Body of pancreas (tissue), 4 donors: Measurements from ENCODE around the gene DDX5. TPM values are rescaled to one million over a fixed set of nuclear protein-coding genes. Genes with fewer than 3 reads are reported as not detected.
A peak's percentile ranks its signal among the peaks of the same experiment; 100 is the strongest.
"Not testable (repeated sequence)": the region's sequence is repeated elsewhere in the genome, so short reads cannot be mapped to it uniquely, and the experiment has no call there.

Source experiments
- ATAC-seq: fragments of 150-250 bp; one replicate; pipeline ENCODE4 v1.9.1; 2016
- DNase-seq, 4 donors: peaks; one replicate each; pipeline ENCODE4 v3.0.0-alpha.2; 2019
- H3K27ac ChIP-seq, 4 donors: fragments of 200-600 bp; sonication (generic); 1 replicate in 3 of 4; 2 replicates in 1 of 4; pipeline versions ENCODE4 v1.5.1 to v1.6.1; 2016 to 2019; ENCODE audit warnings: mild to moderate bottlenecking in 1 of 4, mixed read lengths in 1 of 4, moderate library complexity in 1 of 4
- H3K27me3 ChIP-seq, 2 donors: fragments of 200-600 bp; sonication (generic); one replicate each; pipeline ENCODE4 v1.6.0; 2016; ENCODE audit warnings: mild to moderate bottlenecking in 1 of 2
- H3K36me3 ChIP-seq, 2 donors: fragments of 200-600 bp; sonication (generic); replicated peaks in 1 of 2; 2 replicates each; pipeline ENCODE4 v1.5.1; 2016; ENCODE audit warnings: low read depth in 2 of 2; ENCODE audit not compliant: insufficient read depth in 1 of 2
- H3K4me1 ChIP-seq: fragments of 200-600 bp; sonication (generic); one replicate; pipeline ENCODE4 v1.6.0; 2016
- H3K4me3 ChIP-seq, 2 donors: fragments of 200-600 bp; sonication (generic); 1 replicate in 1 of 2; 2 replicates in 1 of 2; pipeline ENCODE4 v1.5.1; 2016 to 2019
- H3K9me3 ChIP-seq, 3 donors: fragments of 200-600 bp; sonication (generic); 1 replicate in 2 of 3; 2 replicates in 1 of 3; pipeline ENCODE4 v1.5.1; 2016
- CTCF ChIP-seq, 7 experiments: fragments of 450-650 bp in 4 of 7; fragments of 200-600 bp in 3 of 7; sonication (generic) in 3 of 7; IDR thresholded peaks; one replicate each; pipeline ENCODE4 v1.5.1; 2016 to 2019; ENCODE audit warnings: antibody characterized with exemption in 7 of 7
- POLR2A ChIP-seq, 3 donors: fragments of 450-650 bp; IDR thresholded peaks; one replicate each; pipeline ENCODE4 v1.6.1; 2016; ENCODE audit warnings: antibody characterized with exemption in 3 of 3, mild to moderate bottlenecking in 2 of 3
- WGBS, 2 donors: methylation state at CpG; one replicate each; pipeline ENCODE4 v1.1.5; 2017; 5-methylcytosine and 5-hydroxymethylcytosine counted together
- intact Hi-C: fragments of 100-400 bp; cut with DNase I; formaldehyde crosslinking; loops from one replicate; pipeline ENCODE4 v1.15.1; 2023
- total RNA-seq, 2 donors: library from RNA; depleted of rRNA; stranded (reverse); fragments of >200 nt; gene quantifications; one replicate each; pipeline ENCODE4 v1.1.0, GENCODE V29; 2016

The DDX5 gene
- total RNA-seq, 2 donors from 2014 or later: 487 to 513 TPM

GRCh38 chr17:64497565-64498035, 8.5 kb downstream of the DDX5 start:
- peak overlapping the region; percentile 55 to 88 (median 66) for H3K27ac ChIP-seq
- TF ChIP-seq CTCF (IDR thresholded peaks at IDR 0.05): no peak
- no peak for TF ChIP-seq POLR2A (IDR thresholded peaks at IDR 0.05)
- DNase-seq: no peak
- H3K4me1 ChIP-seq: peaks cover 66% of the 10 kb centered on the region
- peak overlapping the region in 1 of 2 donors; percentile 72 for H3K4me3 ChIP-seq
- ATAC-seq: no peak
- intact Hi-C loops: no loop called here
- peaks cover 18 to 28% of the 10 kb centered on the region in 2 donors for H3K36me3 ChIP-seq
- H3K27me3 ChIP-seq: no peaks in the 10 kb centered on the region
- 42 to 45% methylated on average over 4 of the region's 4 CpGs for WGBS, 2 donors
- no peaks in the 10 kb centered on the region for H3K9me3 ChIP-seq

GRCh38 chr17:64496786-64497564, 9.1 kb downstream of the DDX5 start, which contains the start of gene POLG2:
POLG2 (minus strand) TSS chr17:64497054; CDS start chr17:64496968, 86 bp downstream.
- H3K27me3 ChIP-seq: no peaks in the 10 kb centered on the region
- TF ChIP-seq CTCF (IDR thresholded peaks at IDR 0.05) (peak in 5 of 7 experiments; percentile 18 to 59 (median 45)), POLR2A (IDR thresholded peaks at IDR 0.05) (peak; percentile 42 to 61 (median 54))
- H3K4me1 ChIP-seq: peaks cover 60% of the 10 kb centered on the region
- H3K27ac ChIP-seq: peak within 1 kb of the TSS; percentile 55 to 88 (median 66)
- no peaks in the 10 kb centered on the region for H3K9me3 ChIP-seq
- 0 to 1% methylated on average over 40 to 50 of the region's 50 CpGs for WGBS, 2 donors
- H3K4me3 ChIP-seq: peak within 1 kb of the TSS; percentile 57 to 72
- intact Hi-C loops: no loop called here
- DNase-seq (peak; percentile 92 to 96 (median 95)), ATAC-seq (peak; percentile 93)
- peaks cover 18 to 22% of the 10 kb centered on the region in 2 donors for H3K36me3 ChIP-seq

- H3K36me3 ChIP-seq: peaks cover 15 to 17% of the 10 kb centered on the region in 2 donors
Measured at GRCh38 chr17:64496348-64496785, 9.7 kb downstream of the DDX5 start.

GRCh38 chr17:64495300-64495699, 10.8 kb downstream of the DDX5 start:
- H3K4me1 ChIP-seq: peaks cover 51% of the 10 kb centered on the region
- ATAC-seq, DNase-seq, H3K27ac ChIP-seq, H3K27me3 ChIP-seq, intact Hi-C loops, H3K9me3 ChIP-seq, H3K4me3 ChIP-seq, H3K36me3 ChIP-seq: not testable (repeated sequence)
- 91 to 92% methylated on average over 5 of the region's 5 CpGs for WGBS, 2 donors

More at GRCh38 chr17:64496348-64496785, 9.7 kb downstream of the DDX5 start:
- intact Hi-C loops: no loop called here
- 0 to 2% methylated on average over 9 to 20 of the region's 20 CpGs for whole genome bisulfite sequencing, 2 donors
- H3K27ac ChIP-seq: peak overlapping the region; percentile 55 to 88 (median 66)
- no peaks in the 10 kb centered on the region for H3K27me3 ChIP-seq
- peak overlapping the region; percentile 57 to 72 for H3K4me3 ChIP-seq
- DNase-seq (no peak), ATAC-seq (peak; percentile 15)
- H3K9me3 ChIP-seq: no peaks in the 10 kb centered on the region
- TF ChIP-seq POLR2A (IDR thresholded peaks at IDR 0.05) (no peak), CTCF (IDR thresholded peaks at IDR 0.05) (no peak)
- H3K4me1 ChIP-seq: peaks cover 54% of the 10 kb centered on the region

- TF ChIP-seq CTCF (IDR thresholded peaks at IDR 0.05) (no peak), POLR2A (IDR thresholded peaks at IDR 0.05) (no peak)
- intact Hi-C loops: no loop called here
Measured at GRCh38 chr17:64494121-64494520, 12.0 kb downstream of the DDX5 start.

More at GRCh38 chr17:64494121-64494520, 12.0 kb downstream of the DDX5 start:
- Histone ChIP-seq H3K9me3 (no peaks in the 10 kb centered on the region), H3K27ac (no peak overlapping the region), H3K27me3 (no peaks in the 10 kb centered on the region), H3K4me1 (peaks cover 44% of the 10 kb centered on the region), H3K36me3 (peaks cover 0 to 7% of the 10 kb centered on the region in 2 donors), H3K4me3 (no peak overlapping the region)
- 89 to 93% methylated on average over 2 of the region's 2 CpGs for WGBS, 2 donors
- ATAC-seq (no peak), DNase-seq (no peak)
